Esophagus muscularis mucosa (tissue), 4 donors: ENCODE measurements around the gene CD300LF.

Source experiments
- CTCF ChIP-seq, 3 experiments: fragments of 200-600 bp in 2 of 3; fragments of 450-650 bp in 1 of 3; sonication (generic) in 2 of 3; IDR thresholded peaks; one replicate each; pipeline ENCODE4 v1.5.1; 2017 to 2019; ENCODE audit warnings: antibody characterized with exemption in 3 of 3, mild to moderate bottlenecking in 2 of 3, moderate library complexity in 1 of 3
- EP300 ChIP-seq: sonication (generic); formaldehyde crosslinking; IDR thresholded peaks from one replicate; pipeline ENCODE4 v1.6.1; 2017; ENCODE audit warnings: antibody characterized with exemption
- POLR2A ChIP-seq: fragments of 450-650 bp; IDR thresholded peaks from one replicate; pipeline ENCODE4 v1.6.1; 2017; ENCODE audit warnings: antibody characterized with exemption, moderate library complexity, mild to moderate bottlenecking, low read depth
- POLR2AphosphoS5 ChIP-seq, 2 donors: sonication (generic); formaldehyde crosslinking; IDR thresholded peaks; one replicate each; pipeline ENCODE4 v1.6.1; 2017; ENCODE audit warnings: antibody characterized with exemption in 2 of 2

- no peak for TF ChIP-seq CTCF (IDR thresholded peaks at IDR 0.05)
- no peak for TF ChIP-seq POLR2A
- TF ChIP-seq POLR2AphosphoS5 (IDR thresholded peaks at IDR 0.05) = no peak
- TF ChIP-seq EP300 = no peak
Measured at GRCh38 chr17:74731347-74731605, 18.6 kb upstream of the CD300LF start.
